OCI-LY7 (cell line): Measurements from ENCODE around the gene LMX1A. TPM values are rescaled to one million over a fixed set of nuclear protein-coding genes. Genes with fewer than 3 reads are reported as not detected.

Experiments used
- BruUV-seq: library from RNA; stranded (reverse); fragments of 400-500 nt; replicated peaks from 2 replicates; lab custom pipeline; 2021; lab: Mats Ljungman, UMichigan
- CTCF ChIA-PET: fragments of 300-600 bp; sonication (Branson Sonifier 250); formaldehyde crosslinking; loops from one replicate; lab custom pipeline; 2022; ENCODE audit warnings: antibody characterized with exemption; ENCODE audit not compliant: unreplicated experiment; lab: Charles Lee
- POLR2A ChIA-PET: fragments of 300-600 bp; sonication (Branson Sonifier 250); formaldehyde crosslinking; loops from one replicate; lab custom pipeline; 2022; ENCODE audit warnings: antibody characterized with exemption; lab: Charles Lee
- DNase-seq: peaks from one replicate; pipeline ENCODE4 v3.0.0-alpha.2; 2015; ENCODE audit warnings: low spot score
- H2AFZ ChIP-seq: fragments of 200-600 bp; sonication (generic), shearing (Covaris generic); 2 replicates; pipeline ENCODE4 v1.6.1; 2014; ENCODE audit warnings: mild to moderate bottlenecking, antibody characterized with exemption, low read length, moderate library complexity
- H3K27ac ChIP-seq: fragments of 200-600 bp; sonication (generic); 2 replicates; pipeline ENCODE4 v1.5.1; 2014; ENCODE audit warnings: mixed run types, low read depth, mild to moderate bottlenecking, moderate library complexity, low read length, inconsistent platforms; ENCODE audit not compliant: poor library complexity, severe bottlenecking
- H3K36me3 ChIP-seq: fragments of 200-600 bp; sonication (generic); 2 replicates; pipeline ENCODE4 v1.6.1; 2014; ENCODE audit warnings: mild to moderate bottlenecking, antibody characterized with exemption, low read length, moderate library complexity, mixed read lengths; ENCODE audit not compliant: insufficient read depth
- H3K4me1 ChIP-seq: fragments of 200-600 bp; sonication (generic); 2 replicates; pipeline ENCODE4 v1.5.1; 2014; ENCODE audit warnings: mild to moderate bottlenecking, low read length; ENCODE audit not compliant: insufficient read depth, poor library complexity, severe bottlenecking
- H3K4me2 ChIP-seq: fragments of 200-600 bp; sonication (generic); 2 replicates; pipeline ENCODE4 v1.6.1; 2014; ENCODE audit warnings: mild to moderate bottlenecking, low read length
- H3K4me3 ChIP-seq: fragments of 200-600 bp; sonication (generic); 2 replicates; pipeline ENCODE4 v1.5.1; 2014; ENCODE audit warnings: mild to moderate bottlenecking, low read depth, low read length; ENCODE audit not compliant: poor library complexity, severe bottlenecking
- H3K79me2 ChIP-seq: fragments of 200-600 bp; sonication (generic); 2 replicates; pipeline ENCODE4 v1.6.1; 2016; ENCODE audit warnings: low read depth, mild to moderate bottlenecking, low read length, moderate library complexity, mixed read lengths; ENCODE audit not compliant: insufficient read depth
- H3K9me2 ChIP-seq: fragments of 200-600 bp; sonication (generic); 2 replicates; pipeline ENCODE4 v1.6.1; 2016; ENCODE audit warnings: mild to moderate bottlenecking, low read length, mixed read lengths; ENCODE audit not compliant: insufficient read depth
- H3K9me3 ChIP-seq: fragments of 200-600 bp; sonication (generic); 2 replicates; pipeline ENCODE4 v1.6.1; 2014; ENCODE audit warnings: mild to moderate bottlenecking, mixed run types, low read length, mixed read lengths
- H4K20me1 ChIP-seq: fragments of 200-600 bp; sonication (generic); 2 replicates; pipeline ENCODE4 v1.6.1; 2014; ENCODE audit warnings: mild to moderate bottlenecking, antibody characterized with exemption, low read length, moderate library complexity, mixed read lengths; ENCODE audit not compliant: insufficient read depth
- CTCF ChIP-seq: fragments of 200-600 bp; sonication (generic); conservative IDR thresholded peaks from 2 replicates; pipeline ENCODE4 v1.5.1; 2014; ENCODE audit warnings: mild to moderate bottlenecking, antibody characterized with exemption, low read length, moderate library complexity, mixed read lengths
- EZH2phosphoT487 ChIP-seq: fragments of 200-600 bp; sonication (generic); IDR thresholded peaks from 2 replicates; pipeline ENCODE4 v1.6.1; 2018; ENCODE audit warnings: low read depth, borderline replicate concordance, mild to moderate bottlenecking, mixed run types, antibody characterized with exemption, low read length, moderate library complexity, mixed read lengths
- intact Hi-C: fragments of 100-400 bp; cut with micrococcal nuclease; formaldehyde crosslinking; loops from one replicate; pipeline ENCODE4 v1.10.0; 2022; ENCODE audit not compliant: unreplicated experiment
- total RNA-seq, 2 experiments: library from RNA; depleted of rRNA in 1 of 2; stranded (reverse); fragments of >200 nt in 1 of 2; shearing (Covaris generic) in 1 of 2; gene quantifications; 2 replicates each; pipeline ENCODE4 v1.2.3, GENCODE V29; 2014 to 2022

Gene LMX1A
- total RNA-seq, 2 experiments from 2014 or later: not detected

GRCh38 chr1:165189913-165190312 is 166.6 kb downstream of the LMX1A start:
- no TSS peak for BruUV-seq
- Histone ChIP-seq H4K20me1 (no peaks in the 10 kb centered on the region), H3K79me2 (no peaks in the 10 kb centered on the region), H3K27ac (no peak overlapping the region), H3K9me2 (no peaks in the 10 kb centered on the region), H3K4me2 (no peak overlapping the region), H3K9me3 (no peaks in the 10 kb centered on the region), H3K36me3 (no peaks in the 10 kb centered on the region), H3K4me1 (no peaks in the 10 kb centered on the region), H2AFZ (no peak overlapping the region), H3K4me3 (no peak overlapping the region)
- DNase-seq: no peak
- intact Hi-C loops: no loop called here
- TF ChIP-seq EZH2phosphoT487 (no peak), CTCF (no peak)
- CTCF ChIA-PET: no interaction called here
- POLR2A ChIA-PET: interaction anchor here (1.2 kb wide), 1 partner anchor 19 kb away, joined by 4 read pairs; no protein-coding TSS in a partner anchor

- no peak overlapping the region for H3K27ac ChIP-seq
- H3K36me3 ChIP-seq: no peaks in the 10 kb centered on the region
- no peak overlapping the region for H2AFZ ChIP-seq
- H3K79me2 ChIP-seq: no peaks in the 10 kb centered on the region
- no peak overlapping the region for H3K4me2 ChIP-seq
- intact Hi-C loops: no loop called here
- ChIA-PET CTCF (no interaction called here), POLR2A (interaction anchor here (1.2 kb wide), 1 partner anchor 18 kb away, joined by 4 read pairs; no protein-coding TSS in a partner anchor)
- H3K9me3 ChIP-seq: no peaks in the 10 kb centered on the region
- no peak overlapping the region for H3K4me3 ChIP-seq
- BruUV-seq: no TSS peak
- no peaks in the 10 kb centered on the region for H4K20me1 ChIP-seq
- no peaks in the 10 kb centered on the region for H3K4me1 ChIP-seq
- DNase-seq: no peak
- H3K9me2 ChIP-seq: no peaks in the 10 kb centered on the region
- no peak for TF ChIP-seq CTCF
- TF ChIP-seq EZH2phosphoT487: no peak
Observed at GRCh38 chr1:165189011-165189410, 167.5 kb downstream of the LMX1A start.

- ChIA-PET POLR2A (no interaction called here), CTCF (no interaction called here)
- Histone ChIP-seq H3K27ac (no peak overlapping the region), H3K4me1 (no peaks in the 10 kb centered on the region), H4K20me1 (no peaks in the 10 kb centered on the region), H3K79me2 (no peaks in the 10 kb centered on the region), H2AFZ (no peak overlapping the region), H3K9me2 (no peaks in the 10 kb centered on the region), H3K4me2 (no peak overlapping the region), H3K36me3 (no peaks in the 10 kb centered on the region), H3K4me3 (no peak overlapping the region), H3K9me3 (no peaks in the 10 kb centered on the region)
- intact Hi-C loops: no loop called here
- BruUV-seq: no TSS peak
- DNase-seq: no peak
- no peak for TF ChIP-seq CTCF
- no peak for TF ChIP-seq EZH2phosphoT487
Observed at GRCh38 chr1:165187031-165188009, 169.2 kb downstream of the LMX1A start.
